ENCODE data around the gene TAS2R43.
"Not testable (repeated sequence)": the region's sequence is repeated elsewhere in the genome, so short reads cannot be mapped to it uniquely, and the experiment has no call there.

Gene TAS2R43, protein sequence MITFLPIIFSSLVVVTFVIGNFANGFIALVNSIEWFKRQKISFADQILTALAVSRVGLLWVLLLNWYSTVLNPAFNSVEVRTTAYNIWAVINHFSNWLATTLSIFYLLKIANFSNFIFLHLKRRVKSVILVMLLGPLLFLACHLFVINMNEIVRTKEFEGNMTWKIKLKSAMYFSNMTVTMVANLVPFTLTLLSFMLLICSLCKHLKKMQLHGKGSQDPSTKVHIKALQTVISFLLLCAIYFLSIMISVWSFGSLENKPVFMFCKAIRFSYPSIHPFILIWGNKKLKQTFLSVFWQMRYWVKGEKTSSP

GRCh38 chr12:11092128-11092527, at the start of gene TAS2R43:
Gene TAS2R43 (minus strand): TSS chr12:11092313. CDS start chr12:11092229, 84 bp downstream.
- DNase-seq: no peak

GRCh38 chr12:11136075-11136474, 44.0 kb upstream of the TAS2R43 start:
- no peak for DNase-seq

DNA sequence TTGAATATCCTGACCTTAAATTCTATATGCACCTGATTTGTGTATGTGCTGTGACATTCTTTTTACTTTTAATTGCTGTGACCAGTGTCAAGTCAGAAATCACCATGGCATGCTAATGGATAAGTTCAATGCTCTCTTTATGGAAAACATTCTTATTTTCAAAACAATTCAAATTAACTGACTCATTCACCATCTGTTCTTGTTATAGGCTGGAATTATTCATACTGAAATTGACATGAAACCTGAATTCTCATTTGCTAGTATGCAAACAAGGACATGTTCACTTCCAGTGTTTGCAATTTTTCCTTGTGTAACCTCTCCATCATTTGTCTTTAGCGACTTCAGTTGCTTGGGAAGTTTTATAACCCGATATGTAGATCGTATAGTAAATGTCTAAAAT, 42.2 kb upstream of the TAS2R43 start, which contains the start of gene TAS2R30:
TSS of gene TAS2R30 (minus strand) at position 340 of the 400 bp plus-strand sequence. CDS start 400 bp downstream, outside the sequence.
- DNase-seq: no peak

DNA sequence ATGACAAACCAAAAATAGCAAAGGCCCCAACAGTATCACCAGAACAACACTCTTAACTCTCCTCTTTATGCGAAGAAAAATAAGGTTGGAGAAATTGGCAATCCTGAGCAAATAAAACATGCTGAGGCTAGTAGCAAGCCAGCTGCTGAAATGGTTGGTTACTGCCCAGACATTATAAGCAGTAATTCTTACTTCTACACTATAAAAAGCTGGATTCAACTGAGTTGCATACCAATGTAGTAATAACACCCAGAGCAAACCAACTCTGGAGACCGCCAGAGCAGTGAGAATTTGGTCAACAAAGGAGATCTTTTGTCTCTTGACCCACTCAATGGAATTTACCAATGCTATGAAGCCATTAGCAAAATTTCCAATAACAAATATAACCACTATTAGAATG, 41.7 kb upstream of the TAS2R43 start:
- DNase-seq: no peak

- no peak for DNase-seq
Observed at GRCh38 chr12:11133162-11133561, 41.0 kb upstream of the TAS2R43 start.

DNA sequence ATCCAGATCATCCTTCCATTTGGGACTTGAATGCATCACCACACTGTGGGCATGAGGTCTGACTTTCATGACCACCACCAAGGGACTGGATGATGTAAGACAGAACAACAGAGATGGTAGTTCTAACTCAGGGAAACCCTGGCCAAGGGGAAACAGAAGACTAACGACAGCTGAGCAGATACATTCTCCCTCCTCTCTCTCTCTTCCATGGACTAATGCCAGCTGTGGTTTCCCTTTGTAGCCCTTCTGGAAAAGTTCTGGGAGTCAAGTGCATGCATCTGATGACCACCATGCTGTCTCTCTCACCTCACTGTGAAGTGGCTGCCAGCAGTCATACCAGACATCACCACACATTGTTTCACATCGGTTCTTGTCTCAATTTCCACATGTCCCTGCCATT, 38.9 kb upstream of the TAS2R43 start:
- no peak for DNase-seq

DNA sequence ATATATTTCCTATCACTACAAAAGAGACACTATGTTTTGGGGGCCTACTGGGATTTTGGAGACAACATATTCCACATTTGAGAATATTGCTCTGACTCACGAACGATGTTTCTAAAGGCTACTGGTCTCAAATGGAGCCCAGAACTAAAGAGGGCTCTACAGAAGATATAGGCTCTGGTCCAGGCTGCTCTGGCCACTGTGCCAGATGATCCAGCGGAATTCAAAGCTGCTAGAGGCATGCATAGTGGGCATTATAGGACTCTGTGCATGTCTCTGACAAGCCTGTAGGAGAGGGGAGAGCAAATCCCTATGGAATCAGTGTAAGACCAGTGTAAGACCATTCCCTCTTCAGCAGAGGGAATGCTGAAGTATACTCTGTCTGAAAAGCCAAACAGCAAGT, 38.3 kb upstream of the TAS2R43 start:
- no peak for DNase-seq

DNA sequence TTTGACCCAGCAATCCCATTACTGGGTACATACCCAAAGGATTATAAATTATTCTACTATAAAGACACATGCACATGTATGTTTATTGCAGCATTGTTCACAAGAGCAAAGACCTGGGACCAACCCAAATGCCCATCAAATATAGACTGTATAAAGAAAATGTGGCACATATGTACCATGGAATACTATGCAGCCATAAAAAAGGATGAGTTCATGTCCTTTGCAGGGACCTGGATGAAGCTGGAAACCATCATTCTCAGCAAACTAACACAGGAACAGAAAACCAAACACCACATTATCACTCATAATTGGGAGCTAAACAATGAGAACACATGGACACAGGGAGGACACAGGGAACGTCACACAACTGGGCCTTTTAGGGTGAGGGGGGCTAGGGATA, 22.0 kb upstream of the TAS2R43 start:
- not testable (repeated sequence) for DNase-seq

- DNase-seq: not testable (repeated sequence)
Observed at GRCh38 chr12:11111213-11111612, 19.1 kb upstream of the TAS2R43 start.

- DNase-seq: no peak
Observed at GRCh38 chr12:11108862-11109261, 16.7 kb upstream of the TAS2R43 start.

- DNase-seq: no peak
Observed at GRCh38 chr12:11107719-11108118, 15.6 kb upstream of the TAS2R43 start.

GRCh38 chr12:11106288-11106687, 14.2 kb upstream of the TAS2R43 start:
- no peak for DNase-seq

DNA sequence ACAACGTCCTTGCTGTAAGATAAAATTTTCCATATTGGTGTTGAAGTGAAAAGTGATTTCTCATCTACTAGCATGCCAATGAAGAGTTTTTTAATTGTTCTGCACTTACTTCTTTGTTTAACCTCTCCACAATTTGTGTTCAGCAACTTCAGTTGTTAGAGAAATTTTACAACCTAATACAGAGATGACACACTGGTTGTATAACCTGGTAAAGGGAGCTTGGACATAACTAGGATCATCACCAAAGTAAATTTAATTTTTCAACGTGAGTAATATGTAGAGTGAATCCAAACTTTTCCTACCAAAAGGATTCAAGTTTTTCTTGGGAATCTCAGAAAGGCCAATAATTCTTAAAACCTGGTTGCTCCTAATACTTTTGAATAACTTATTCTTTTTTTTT, 13.4 kb upstream of the TAS2R43 start:
- no peak for DNase-seq

DNA sequence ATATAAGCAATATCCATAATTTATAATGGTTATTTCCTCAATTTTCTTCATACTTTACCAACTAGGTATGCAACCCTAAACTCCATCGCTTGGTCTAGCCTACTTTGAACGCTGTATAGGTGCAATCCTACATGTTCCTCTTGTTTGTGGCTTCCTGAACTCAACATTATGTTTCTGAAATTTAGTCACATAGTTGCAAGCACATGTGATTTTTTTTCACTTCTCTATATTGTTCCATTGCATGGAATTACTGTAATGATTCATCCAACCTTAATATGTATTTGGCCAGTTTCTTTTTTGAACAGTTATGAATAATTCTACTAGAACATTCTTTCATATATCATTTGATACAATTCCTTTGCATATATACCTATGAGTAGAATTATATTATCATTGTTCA, 2.8 kb upstream of the TAS2R43 start:
- DNase-seq: not testable (repeated sequence)

GRCh38 chr12:11089246-11089645, 2.9 kb downstream of the TAS2R43 start:
- DNase-seq: no peak

- DNase-seq: no peak
Observed at GRCh38 chr12:11085419-11085818, 6.7 kb downstream of the TAS2R43 start.

DNA sequence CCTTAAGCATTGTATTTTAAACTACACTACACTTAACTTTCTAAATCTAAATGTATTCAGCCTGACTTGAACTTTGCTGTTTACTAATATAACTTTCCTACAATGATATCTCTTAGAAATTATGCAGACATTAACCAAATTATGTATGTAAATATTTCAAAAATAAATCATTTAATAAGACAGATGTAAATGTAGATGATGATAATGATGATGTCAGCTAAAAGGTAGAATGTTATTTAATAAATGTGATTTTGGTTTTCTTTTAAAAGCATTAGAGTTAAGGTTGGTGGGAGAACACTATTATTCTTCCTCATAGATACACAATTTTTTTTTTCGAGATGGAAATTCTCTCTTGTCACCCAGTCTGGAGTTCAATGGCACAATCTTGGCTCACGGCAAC, 10.1 kb downstream of the TAS2R43 start:
- DNase-seq: no peak

- no peak for DNase-seq
Observed at GRCh38 chr12:11078246-11078645, 13.9 kb downstream of the TAS2R43 start.

- DNase-seq: no peak
Observed at GRCh38 chr12:11075642-11076041, 16.5 kb downstream of the TAS2R43 start.

DNA sequence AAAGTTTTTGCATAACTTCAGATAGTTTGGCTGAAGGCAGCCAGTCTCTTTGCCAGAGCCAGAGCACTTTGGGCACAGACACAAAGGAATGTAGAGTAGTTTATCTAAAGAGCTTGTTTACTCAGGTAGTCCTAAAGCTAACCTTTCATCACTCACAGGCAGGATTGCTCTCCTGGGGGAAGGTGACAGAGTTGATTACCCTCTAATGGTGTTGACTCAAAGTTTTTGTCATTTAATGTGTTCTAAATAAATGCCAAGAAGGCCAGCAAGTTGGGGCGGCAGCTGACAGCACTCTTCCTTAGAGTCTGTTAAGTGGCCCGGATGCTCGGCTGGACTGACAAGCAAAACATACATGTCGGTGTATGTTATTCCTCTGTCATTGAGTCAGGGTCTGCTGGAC, 20.7 kb downstream of the TAS2R43 start:
- no peak for DNase-seq

DNA sequence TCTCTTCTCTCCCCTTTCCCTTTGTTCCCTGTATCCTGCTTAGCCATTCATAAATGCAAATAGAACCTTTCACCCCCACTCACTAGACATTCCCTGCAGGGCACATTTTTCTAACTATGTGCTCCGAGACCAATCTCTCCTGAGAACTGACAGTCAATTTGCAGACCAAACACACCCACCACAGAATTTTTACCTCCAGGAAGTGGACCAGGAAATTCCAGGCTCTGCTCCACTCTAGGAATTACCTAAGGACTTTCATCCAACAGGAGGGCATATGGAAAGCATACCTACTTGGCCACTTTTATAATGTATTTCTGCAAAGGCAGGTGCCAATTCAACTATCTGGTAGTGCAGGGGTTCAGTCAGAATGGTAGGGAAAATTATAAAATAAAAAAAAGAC, 21.1 kb downstream of the TAS2R43 start:
- DNase-seq: no peak

DNA sequence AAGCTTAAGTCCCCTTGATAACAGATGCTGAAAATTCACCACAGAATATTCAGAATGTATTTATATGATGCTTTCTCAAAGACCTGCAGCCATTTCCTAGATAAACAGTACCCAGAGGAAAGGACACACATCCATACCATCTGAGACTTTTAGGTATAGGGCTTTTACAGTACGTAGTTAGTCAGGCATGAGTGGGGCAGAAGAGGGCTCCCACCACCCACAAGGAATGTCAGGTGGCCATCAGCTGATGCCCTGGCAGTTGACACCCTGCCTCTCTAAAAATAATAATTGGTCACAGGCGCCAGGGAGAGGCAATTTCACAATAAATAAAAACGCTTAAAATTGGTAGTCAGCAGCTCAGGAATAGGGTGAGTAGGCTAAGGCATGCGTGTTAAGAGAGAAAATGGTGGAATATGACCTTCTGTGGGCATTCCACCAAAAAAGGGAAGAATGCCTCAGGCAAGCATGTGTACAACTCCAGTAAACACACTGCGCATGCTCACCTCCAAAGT, 22.2 kb downstream of the TAS2R43 start:
- DNase-seq: no peak

DNA sequence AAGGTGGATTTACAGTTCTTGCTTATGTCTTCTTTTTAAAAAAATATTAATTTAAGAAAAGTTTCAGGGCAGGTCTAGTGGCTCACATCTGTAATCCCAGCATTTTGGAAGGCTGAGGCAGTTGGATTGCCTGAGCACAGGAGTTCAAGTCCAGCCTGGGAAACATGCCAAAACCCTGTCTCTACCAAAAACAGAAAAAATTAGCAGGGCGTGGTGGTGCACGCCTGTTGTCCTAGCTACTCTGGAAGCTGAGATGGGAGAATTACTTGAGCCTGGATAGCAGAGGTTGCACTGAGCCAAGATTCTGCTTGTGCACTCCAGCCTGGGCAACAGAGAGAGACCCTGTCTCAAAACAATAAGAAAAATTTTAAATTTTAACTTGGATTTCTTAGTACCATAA, 24.6 kb downstream of the TAS2R43 start:
- no peak for DNase-seq

DNA sequence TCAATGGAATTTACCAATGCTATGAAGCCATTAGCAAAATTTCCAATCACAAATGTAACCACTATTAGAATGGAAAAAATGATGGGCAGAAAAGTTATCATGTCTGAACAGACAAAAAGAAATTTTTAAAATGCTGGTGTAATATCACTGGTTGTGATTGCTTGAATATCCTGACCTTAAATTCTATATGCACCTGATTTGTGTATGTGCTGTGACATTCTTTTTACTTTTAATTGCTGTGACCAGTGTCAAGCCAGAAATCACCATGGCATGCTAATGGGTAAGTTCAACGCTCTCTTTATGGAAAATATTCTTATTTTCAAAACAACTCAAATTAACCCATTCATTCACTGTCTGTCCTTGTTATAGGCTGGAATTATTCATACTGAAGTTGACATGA, 29.9 kb downstream of the TAS2R43 start, which contains the start of gene TAS2R46:
TSS of gene TAS2R46 (minus strand) at position 101 of the 400 bp plus-strand sequence. CDS start at position 101, 0 bp downstream.
- DNase-seq: not testable (repeated sequence)

- DNase-seq: no peak
Observed at GRCh38 chr12:11059784-11060183, 32.3 kb downstream of the TAS2R43 start.

All from CD4-positive, alpha-beta T cell treated with Interleukin-10 for 1 hour (primary cell).